H1 (cell line): ENCODE results near the gene CPLX1. TPM values are rescaled to one million over a fixed set of nuclear protein-coding genes. Genes with fewer than 3 reads are reported as not detected.

ENCODE experiments used
- BCL11A ChIP-seq, 2 experiments: IDR thresholded peaks; one replicate each; pipeline ENCODE4 v1.6.1; 2011; ENCODE audit warnings: low read depth in 2 of 2, low read length in 2 of 2, mild to moderate bottlenecking in 2 of 2
- CHD7 ChIP-seq: fragments of 300-600 bp; sonication (generic); IDR thresholded peaks from 2 replicates; pipeline ENCODE4 v1.7.1; 2012; ENCODE audit warnings: low read length, moderate library complexity, mild to moderate bottlenecking, inconsistent platforms; ENCODE audit not compliant: insufficient replicate concordance
- EP300 ChIP-seq, 2 experiments: IDR thresholded peaks; 1 replicate in 1 of 2; 2 replicates in 1 of 2; pipeline ENCODE4 v1.6.1; 2011 to 2012; ENCODE audit warnings: low read depth in 2 of 2, low read length in 2 of 2, mild to moderate bottlenecking in 2 of 2, borderline replicate concordance in 1 of 2, inconsistent platforms in 1 of 2, moderate library complexity in 1 of 2
- POU5F1 ChIP-seq: IDR thresholded peaks from 2 replicates; pipeline ENCODE4 v1.6.1; 2011; ENCODE audit warnings: low read depth, mild to moderate bottlenecking, low read length, moderate library complexity
- SIN3A ChIP-seq, 2 experiments: IDR thresholded peaks in 1 of 2; conservative IDR thresholded peaks in 1 of 2; 2 replicates each; pipeline ENCODE4 v1.6.1; 2011 to 2012; ENCODE audit warnings: low read length in 2 of 2, improper control_type of control experiment in 1 of 2, low read depth in 1 of 2, mild to moderate bottlenecking in 1 of 2
- USF2 ChIP-seq: IDR thresholded peaks from 2 replicates; pipeline ENCODE4 v1.6.1; 2011; ENCODE audit warnings: low read length, improper control_type of control experiment
- polyA plus RNA-seq, 7 experiments: library from polyadenylated mRNA; depleted of rRNA in 3 of 7; stranded (reverse) in 5 of 7; unstranded in 2 of 7; fragments of >200 nt in 5 of 7; fragments of 200-250 nt in 2 of 7; gene quantifications; 1 replicate in 5 of 7; 2 replicates in 1 of 7; 4 replicates in 1 of 7; pipeline versions ENCODE4 v1.2.1 to v1.2.3, GENCODE V29; 2011 to 2013; ENCODE audit warnings: missing spikeins in 2 of 7, mixed read lengths in 2 of 7
- total RNA-seq: library from RNA; stranded (reverse); fragmentation: NEBNext Ultra II Directional; extraction: Animal tissue kit (Norgen Biotek cat#: 25700); gene quantifications from 2 replicates; pipeline ENCODE4 v1.2.1, GENCODE V29; 2021

Gene CPLX1
- total and polyA plus RNA-seq, 2 of the 8 experiments (the other 6 are each of a cell fraction or from before 2014, with no cell fraction given): 0.32 to 0.56 TPM

GRCh38 chr4:794900-795725 is 30.8 kb downstream of the CPLX1 start (continued):
- TF ChIP-seq POU5F1: no peak
- no peak for TF ChIP-seq CHD7
- TF ChIP-seq BCL11A (IDR thresholded peaks at IDR 0.05; ENCODE audit: low read depth in 2 of 2, low read length in 2 of 2): no peak
- no peak for TF ChIP-seq EP300 (IDR thresholded peaks at IDR 0.05; ENCODE audit: borderline replicate concordance in 1 of 2, low read depth in 2 of 2, low read length in 2 of 2)
- TF ChIP-seq SIN3A (conservative IDR thresholded peaks at IDR 0.05 in 1 of 2, IDR thresholded peaks at IDR 0.05 in 1 of 2; ENCODE audit: low read depth in 1 of 2, low read length in 2 of 2): no peak
- no peak for TF ChIP-seq USF2
